Stimulated activated CD4-positive, alpha-beta T cell treated with anti-CD3 and anti-CD28 coated beads, TNF-alpha, amount 100 ng/mL, for 24 hours (primary cell): ENCODE data around the gene TMEM179.
"Not testable (repeated sequence)": the region's sequence is repeated elsewhere in the genome, so short reads cannot be mapped to it uniquely, and the experiment has no call there.

Experiments used
- DNase-seq, 3 experiments: peaks; one replicate each; pipeline ENCODE4 v3.0.0-alpha.2; 2020; ENCODE audit warnings: low read depth in 3 of 3

TMEM179 gene

GRCh38 chr14:104637546-104638003 is 33.0 kb upstream of the TMEM179 start:
- DNase-seq, result no peak

GRCh38 chr14:104636846-104637545 is 32.4 kb upstream of the TMEM179 start:
- not testable (repeated sequence) for DNase-seq

- no peak for DNase-seq
These were observed 31.6 kb upstream of the TMEM179 start for GRCh38 chr14:104636131-104636530.

GRCh38 chr14:104635717-104636116 is 31.1 kb upstream of the TMEM179 start:
- no peak for DNase-seq

GRCh38 chr14:104634886-104635570 is 30.5 kb upstream of the TMEM179 start:
- DNase-seq, result no peak

- DNase-seq, result no peak
These were observed 29.7 kb upstream of the TMEM179 start for GRCh38 chr14:104634138-104634760.

- DNase-seq, result no peak
These were observed 28.9 kb upstream of the TMEM179 start for GRCh38 chr14:104633276-104634137.

- DNase-seq, result no peak
These were observed 28.2 kb upstream of the TMEM179 start for GRCh38 chr14:104632781-104633180.

- no peak for DNase-seq
These were observed 20.4 kb upstream of the TMEM179 start for GRCh38 chr14:104624939-104625338.

- DNase-seq, result no peak
These were observed 9.7 kb upstream of the TMEM179 start for GRCh38 chr14:104614126-104614812.

GRCh38 chr14:104611881-104612280 is 7.3 kb upstream of the TMEM179 start:
- no peak for DNase-seq

- DNase-seq, result no peak
These were observed 6.3 kb upstream of the TMEM179 start for GRCh38 chr14:104610749-104611310.

- DNase-seq, result no peak
These were observed 5.1 kb upstream of the TMEM179 start for GRCh38 chr14:104609666-104610065.

- DNase-seq, result no peak
These were observed 716 bp downstream of the TMEM179 start for GRCh38 chr14:104603711-104604401.

- DNase-seq, result no peak
These were observed 1.6 kb downstream of the TMEM179 start for GRCh38 chr14:104602933-104603325.

- DNase-seq, result no peak
These were observed 2.1 kb downstream of the TMEM179 start for GRCh38 chr14:104602315-104602932.

- no peak for DNase-seq
These were observed 2.8 kb downstream of the TMEM179 start for GRCh38 chr14:104601786-104602185.

GRCh38 chr14:104600805-104601204 is 3.8 kb downstream of the TMEM179 start:
- no peak for DNase-seq

- DNase-seq, result no peak
These were observed 4.4 kb downstream of the TMEM179 start for GRCh38 chr14:104600141-104600643.

GRCh38 chr14:104599446-104599845 is 5.1 kb downstream of the TMEM179 start:
- DNase-seq, result no peak
